ENCODE measurements around the gene PPP6R1. TPM values are rescaled to one million over a fixed set of nuclear protein-coding genes. Genes with fewer than 3 reads are reported as not detected.
A peak's percentile ranks its signal among the peaks of the same experiment; 100 is the strongest.

The PPP6R1 gene
- total and polyA plus RNA-seq, 7 experiments from 2014 or later: 39.3 to 223 (median 156) TPM

DNA sequence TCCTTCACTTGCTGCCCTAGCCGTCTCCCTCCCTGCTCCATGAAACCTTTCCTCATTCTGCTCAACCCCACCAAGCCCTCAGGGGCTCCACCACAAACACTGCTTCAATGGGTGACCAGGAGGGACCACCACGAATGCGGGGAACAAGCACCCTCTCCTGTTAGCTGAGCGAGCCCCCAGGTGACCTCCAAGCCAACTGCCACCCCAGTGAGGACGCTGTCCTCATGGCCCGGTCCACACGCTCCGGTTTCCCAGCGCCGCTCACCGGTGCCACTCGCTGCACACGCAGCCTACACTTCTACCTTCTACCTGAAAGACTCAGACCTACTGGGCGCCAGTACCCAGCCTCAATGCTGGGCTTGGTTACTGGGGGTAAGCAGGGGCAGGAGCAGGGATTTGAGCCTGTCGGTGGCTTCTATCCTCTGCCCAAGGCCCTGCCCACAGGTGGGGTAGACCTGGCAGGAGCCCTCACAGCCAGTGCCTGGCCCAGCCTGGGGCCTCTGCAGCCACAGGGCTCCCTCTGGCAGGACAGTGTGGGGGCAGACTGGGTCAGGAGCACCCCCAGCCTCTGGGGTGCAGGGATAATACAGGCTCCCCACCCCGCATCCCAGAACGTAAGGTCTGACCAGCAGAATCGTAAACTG, 29.6 kb downstream of the PPP6R1 start:
- ATAC-seq (no peak), DNase-seq (no peak)
- intact Hi-C loops (cut with micrococcal nuclease): no loop called here
- Mint-ChIP-seq H3K9me3 (no peaks in the 10 kb centered on the region), H3K36me3 (peaks cover 0 to 31% (median 12%) of the 10 kb centered on the region in 5 donors), H3K4me3 (no peak overlapping the region), H3K27ac (peak overlapping the region in 1 of 9 donors; percentile 62), H3K27me3 (no peaks in the 10 kb centered on the region), H3K4me1 (peaks cover 0 to 10% (median 5%) of the 10 kb centered on the region in 7 donors)
- Histone ChIP-seq H3K27me3 (ENCODE audit: control insufficient read depth in 2 of 2, insufficient read depth in 2 of 2, low read length in 2 of 2) (no peaks in the 10 kb centered on the region), H3K4me1 (ENCODE audit: control insufficient read depth in 2 of 2, insufficient read depth in 2 of 2, low read length in 2 of 2) (no peaks in the 10 kb centered on the region), H3K36me3 (ENCODE audit: control insufficient read depth in 2 of 3, insufficient read depth in 3 of 3, low read length in 3 of 3) (peaks cover 15 to 84% (median 34%) of the 10 kb centered on the region in 3 experiments), H3K9me3 (ENCODE audit: control insufficient read depth in 2 of 3, low read length in 3 of 3) (no peaks in the 10 kb centered on the region), H3K27ac (ENCODE audit: low read depth, low read length) (no peak overlapping the region), H3K4me3 (ENCODE audit: low read length) (no peak overlapping the region)
- ChIA-PET CTCF (no interaction called here), POLR2A (no interaction called here)

DNA sequence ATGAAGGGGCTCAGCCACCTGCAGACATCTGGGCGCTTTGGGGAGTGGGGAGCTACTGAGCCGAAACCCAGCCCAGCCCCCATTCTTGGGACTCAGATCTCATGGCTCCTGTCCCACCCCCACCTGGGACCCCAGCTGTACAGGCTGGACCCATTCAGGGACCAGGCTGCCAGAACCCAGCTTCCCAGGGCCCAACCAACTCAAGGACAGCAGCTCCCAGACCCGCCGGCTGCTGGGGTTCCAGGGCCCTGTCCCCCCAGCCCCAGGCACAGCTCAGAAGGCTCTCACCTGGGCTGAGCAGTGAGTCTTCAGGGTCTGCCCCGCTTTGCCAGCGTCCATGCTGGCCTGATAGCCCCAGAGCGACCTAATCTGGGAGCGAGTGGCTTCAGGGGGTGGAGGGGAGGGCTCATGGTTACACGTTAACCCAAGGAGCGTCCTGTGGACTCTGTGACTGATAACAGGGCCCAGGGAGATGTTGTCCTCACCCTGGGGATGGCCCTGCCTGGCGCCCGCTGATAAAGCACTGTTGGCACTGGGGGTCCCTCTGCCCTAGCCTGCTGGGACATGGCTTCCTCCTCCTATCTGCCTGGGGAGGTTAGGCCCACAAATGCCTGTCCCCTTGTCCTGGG, 30.3 kb downstream of the PPP6R1 start, which contains the start of gene TMEM86B:
TSS of gene TMEM86B (minus strand) at position 361 of the 629 bp plus-strand sequence. CDS start at position 339, 22 bp downstream.
- no peak within 1 kb of the TSS for H3K4me3 Mint-ChIP-seq
- H3K36me3 Mint-ChIP-seq: peaks cover 0 to 26% (median 9%) of the 10 kb centered on the region in 5 donors
- no peak for DNase-seq
- no peaks in the 10 kb centered on the region for H3K9me3 Mint-ChIP-seq
- Histone ChIP-seq H3K4me3 (ENCODE audit: low read length) (no peak within 1 kb of the TSS), H3K9me3 (ENCODE audit: control insufficient read depth in 2 of 3, low read length in 3 of 3) (no peaks in the 10 kb centered on the region), H3K27ac (ENCODE audit: low read depth, low read length) (no peak within 1 kb of the TSS), H3K36me3 (ENCODE audit: control insufficient read depth in 2 of 3, insufficient read depth in 3 of 3, low read length in 3 of 3) (peaks cover 12 to 83% (median 34%) of the 10 kb centered on the region in 3 experiments), H3K4me1 (ENCODE audit: control insufficient read depth in 2 of 2, insufficient read depth in 2 of 2, low read length in 2 of 2) (no peaks in the 10 kb centered on the region), H3K27me3 (ENCODE audit: control insufficient read depth in 2 of 2, insufficient read depth in 2 of 2, low read length in 2 of 2) (no peaks in the 10 kb centered on the region)
- ChIA-PET POLR2A (interaction anchor here (0.6 kb wide), 1 partner anchor 50 kb away, joined by 3 read pairs; no protein-coding TSS in a partner anchor), CTCF (no interaction called here)
- peaks cover 0 to 8% (median 5%) of the 10 kb centered on the region in 7 donors for H3K4me1 Mint-ChIP-seq
- intact Hi-C loops (cut with micrococcal nuclease): no loop called here
- peak within 1 kb of the TSS in 3 of 9 donors; percentile 21 to 63 (median 38) for H3K27ac Mint-ChIP-seq
- H3K27me3 Mint-ChIP-seq: no peaks in the 10 kb centered on the region
- no peak for ATAC-seq

DNA sequence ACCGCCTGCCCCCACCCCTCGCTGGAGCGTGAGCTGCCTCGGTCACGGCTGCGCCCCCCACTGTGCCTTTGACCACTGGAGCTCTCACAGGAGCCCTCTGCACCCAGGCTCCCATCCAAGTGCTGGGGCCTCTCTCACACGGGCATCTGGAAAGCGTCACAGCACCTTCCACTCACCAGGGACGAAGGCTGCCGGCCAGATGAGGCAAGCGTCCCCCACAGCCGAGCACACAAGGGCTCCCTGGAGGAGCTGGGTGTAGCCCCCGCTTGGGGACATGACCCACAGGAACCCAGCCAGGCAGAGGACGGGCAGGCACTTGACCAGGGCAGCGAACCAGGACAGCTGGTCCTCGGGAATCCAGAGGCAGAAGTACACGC, 30.8 kb downstream of the PPP6R1 start:
- ATAC-seq: no peak
- peaks cover 7 to 83% (median 30%) of the 10 kb centered on the region in 3 experiments for H3K36me3 ChIP-seq (ENCODE audit: control insufficient read depth in 2 of 3, insufficient read depth in 3 of 3, low read length in 3 of 3)
- no peak overlapping the region for H3K27ac ChIP-seq (ENCODE audit: low read depth, low read length)
- H3K36me3 Mint-ChIP-seq: peaks cover 0 to 21% (median 9%) of the 10 kb centered on the region in 5 donors
- no peaks in the 10 kb centered on the region for H3K27me3 Mint-ChIP-seq
- no peak overlapping the region for H3K4me3 Mint-ChIP-seq
- peak overlapping the region in 3 of 9 donors; percentile 21 to 63 (median 38) for H3K27ac Mint-ChIP-seq
- H3K9me3 Mint-ChIP-seq: no peaks in the 10 kb centered on the region
- H3K27me3 ChIP-seq (ENCODE audit: control insufficient read depth in 2 of 2, insufficient read depth in 2 of 2, low read length in 2 of 2): no peaks in the 10 kb centered on the region
- H3K4me1 ChIP-seq (ENCODE audit: control insufficient read depth in 2 of 2, insufficient read depth in 2 of 2, low read length in 2 of 2): no peaks in the 10 kb centered on the region
- no peak overlapping the region for H3K4me3 ChIP-seq (ENCODE audit: low read length)
- peaks cover 0 to 8% (median 3%) of the 10 kb centered on the region in 7 donors for H3K4me1 Mint-ChIP-seq
- ChIA-PET POLR2A (interaction anchor here (1.8 kb wide), 1 partner anchor 26 kb away, joined by 9 read pairs; no protein-coding TSS in a partner anchor), CTCF (no interaction called here)
- H3K9me3 ChIP-seq (ENCODE audit: control insufficient read depth in 2 of 3, low read length in 3 of 3): no peaks in the 10 kb centered on the region
- no peak for DNase-seq
- intact Hi-C loops (cut with micrococcal nuclease): no loop called here

DNA sequence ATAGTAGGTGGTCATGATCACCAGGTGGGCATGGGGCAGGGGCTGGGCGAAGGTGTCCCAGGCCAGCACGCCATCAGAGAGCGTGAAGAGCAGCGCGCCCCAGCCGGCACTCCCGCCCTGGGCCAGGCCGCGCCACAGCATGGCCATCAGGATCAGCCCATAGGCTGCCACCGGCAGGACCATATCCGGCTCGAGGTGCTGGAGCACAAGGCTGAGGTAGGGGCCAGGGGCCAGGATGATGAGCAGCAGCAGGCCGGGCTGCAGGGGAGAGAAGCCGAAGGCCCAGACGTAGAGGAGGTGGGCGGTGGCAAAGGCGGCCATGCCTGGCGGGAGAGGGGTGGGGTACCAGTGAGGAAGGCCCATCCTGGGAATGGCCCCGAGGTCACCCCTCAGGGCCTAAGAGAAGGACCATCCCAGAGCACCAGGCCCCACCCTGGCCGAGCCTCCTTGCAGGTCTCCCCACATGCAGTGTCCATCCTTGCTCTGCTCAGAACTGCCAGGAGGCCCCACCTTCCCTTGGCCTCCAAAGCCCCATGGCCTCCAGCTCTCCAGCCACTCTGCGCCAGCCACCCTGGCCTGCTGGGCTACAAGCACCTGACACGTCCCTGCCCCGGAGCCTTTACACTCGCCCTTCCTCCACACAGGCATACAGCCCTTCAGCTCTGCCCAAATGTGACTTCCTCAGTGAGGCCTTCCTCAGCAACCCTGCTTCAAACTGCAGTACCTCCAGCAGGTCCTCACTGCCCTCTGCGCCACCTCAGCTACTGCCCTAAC, 31.4 kb downstream of the PPP6R1 start:
- H3K36me3 ChIP-seq (ENCODE audit: control insufficient read depth in 2 of 3, insufficient read depth in 3 of 3, low read length in 3 of 3): peaks cover 1 to 77% (median 25%) of the 10 kb centered on the region in 3 experiments
- peak; percentile 11 for ATAC-seq
- no peak overlapping the region for H3K4me3 Mint-ChIP-seq
- H3K4me1 Mint-ChIP-seq: peaks cover 0 to 6% (median 3%) of the 10 kb centered on the region in 7 donors
- H3K9me3 ChIP-seq (ENCODE audit: control insufficient read depth in 2 of 3, low read length in 3 of 3): no peaks in the 10 kb centered on the region
- ChIA-PET POLR2A (interaction anchor here (1.8 kb wide), 1 partner anchor 27 kb away, joined by 9 read pairs; no protein-coding TSS in a partner anchor), CTCF (interaction anchor here (0.6 kb wide), 1 partner anchor 87 kb away, joined by 3 read pairs; no protein-coding TSS in a partner anchor)
- no peak overlapping the region for H3K27ac ChIP-seq (ENCODE audit: low read depth, low read length)
- no peaks in the 10 kb centered on the region for H3K4me1 ChIP-seq (ENCODE audit: control insufficient read depth in 2 of 2, insufficient read depth in 2 of 2, low read length in 2 of 2)
- H3K27me3 ChIP-seq (ENCODE audit: control insufficient read depth in 2 of 2, insufficient read depth in 2 of 2, low read length in 2 of 2): no peaks in the 10 kb centered on the region
- H3K4me3 ChIP-seq (ENCODE audit: low read length): no peak overlapping the region
- H3K27ac Mint-ChIP-seq: peak overlapping the region in 3 of 9 donors; percentile 21 to 63 (median 29)
- H3K9me3 Mint-ChIP-seq: no peaks in the 10 kb centered on the region
- H3K27me3 Mint-ChIP-seq: no peaks in the 10 kb centered on the region
- intact Hi-C loops (cut with micrococcal nuclease): no loop called here
- DNase-seq: no peak
- peaks cover 0 to 18% (median 9%) of the 10 kb centered on the region in 5 donors for H3K36me3 Mint-ChIP-seq

DNA sequence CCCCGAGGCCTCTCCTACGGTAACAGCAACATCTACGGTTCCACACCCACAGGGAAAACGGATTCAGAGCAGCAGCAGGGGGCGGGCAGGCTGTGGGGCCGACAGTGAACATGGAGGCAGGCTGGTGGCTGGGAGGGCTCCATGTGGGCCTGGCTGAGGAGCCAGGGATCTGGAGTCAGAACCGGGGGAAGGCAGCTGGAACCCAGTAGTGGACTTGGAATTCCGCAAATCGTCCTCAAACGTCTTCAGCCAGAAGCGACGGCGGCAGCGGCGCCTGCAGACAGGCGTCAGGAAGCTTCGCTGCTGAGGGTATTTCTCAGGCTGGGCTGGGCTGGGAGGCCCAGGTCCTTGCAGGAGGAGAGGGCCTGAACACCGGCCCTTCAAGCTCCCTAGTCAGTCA, 32.0 kb downstream of the PPP6R1 start:
- Histone ChIP-seq H3K4me1 (ENCODE audit: control insufficient read depth in 2 of 2, insufficient read depth in 2 of 2, low read length in 2 of 2) (no peaks in the 10 kb centered on the region), H3K27ac (ENCODE audit: low read depth, low read length) (no peak overlapping the region), H3K27me3 (ENCODE audit: control insufficient read depth in 2 of 2, insufficient read depth in 2 of 2, low read length in 2 of 2) (no peaks in the 10 kb centered on the region), H3K9me3 (ENCODE audit: control insufficient read depth in 2 of 3, low read length in 3 of 3) (no peaks in the 10 kb centered on the region), H3K36me3 (ENCODE audit: control insufficient read depth in 2 of 3, insufficient read depth in 3 of 3, low read length in 3 of 3) (peaks cover 0 to 71% (median 18%) of the 10 kb centered on the region in 3 experiments), H3K4me3 (ENCODE audit: low read length) (no peak overlapping the region)
- ChIA-PET CTCF (interaction anchor here (0.6 kb wide), 1 partner anchor 86 kb away, joined by 3 read pairs; no protein-coding TSS in a partner anchor), POLR2A (interaction anchor here (1.8 kb wide), 1 partner anchor 28 kb away, joined by 9 read pairs; no protein-coding TSS in a partner anchor)
- Mint-ChIP-seq H3K27me3 (no peaks in the 10 kb centered on the region), H3K27ac (no peak overlapping the region), H3K9me3 (no peaks in the 10 kb centered on the region), H3K4me1 (peaks cover 0 to 6% (median 3%) of the 10 kb centered on the region in 7 donors), H3K36me3 (peaks cover 0 to 15% (median 9%) of the 10 kb centered on the region in 5 donors), H3K4me3 (no peak overlapping the region)
- ATAC-seq (no peak), DNase-seq (no peak)
- intact Hi-C loops (cut with micrococcal nuclease): no loop called here

DNA sequence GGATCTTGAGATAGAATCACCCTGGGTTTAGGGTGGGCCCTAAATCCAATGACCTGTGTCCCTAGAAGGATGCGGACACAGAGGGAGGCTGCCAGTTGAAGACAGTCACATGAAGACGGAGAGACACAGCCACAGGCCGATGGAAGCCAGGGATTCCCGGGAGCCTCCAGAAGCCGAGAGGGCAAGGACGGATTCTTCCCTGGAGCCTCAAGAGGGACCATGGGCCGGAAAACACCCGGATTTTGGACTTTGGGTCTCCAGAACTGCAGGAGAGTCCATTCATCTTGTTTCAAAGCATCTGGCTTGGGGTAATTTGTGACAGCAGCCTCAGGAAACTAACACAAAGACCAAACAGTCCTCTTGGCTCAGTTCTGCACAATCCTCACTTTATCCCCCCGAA, 32.5 kb downstream of the PPP6R1 start:
- Mint-ChIP-seq H3K4me3 (no peak overlapping the region), H3K27ac (peak overlapping the region in 1 of 9 donors; percentile 47), H3K36me3 (peaks cover 0 to 17% (median 13%) of the 10 kb centered on the region in 5 donors), H3K4me1 (peaks cover 0 to 6% (median 3%) of the 10 kb centered on the region in 7 donors), H3K27me3 (no peaks in the 10 kb centered on the region), H3K9me3 (peaks cover 0 to 3% (median 0%) of the 10 kb centered on the region in 11 donors)
- CTCF ChIA-PET: no interaction called here
- Histone ChIP-seq H3K4me3 (ENCODE audit: low read length) (no peak overlapping the region), H3K9me3 (ENCODE audit: control insufficient read depth in 2 of 3, low read length in 3 of 3) (no peaks in the 10 kb centered on the region), H3K27me3 (ENCODE audit: control insufficient read depth in 2 of 2, insufficient read depth in 2 of 2, low read length in 2 of 2) (no peaks in the 10 kb centered on the region), H3K4me1 (ENCODE audit: control insufficient read depth in 2 of 2, insufficient read depth in 2 of 2, low read length in 2 of 2) (no peaks in the 10 kb centered on the region), H3K27ac (ENCODE audit: low read depth, low read length) (no peak overlapping the region), H3K36me3 (ENCODE audit: control insufficient read depth in 2 of 3, insufficient read depth in 3 of 3, low read length in 3 of 3) (peaks cover 0 to 66% (median 13%) of the 10 kb centered on the region in 3 experiments)
- intact Hi-C loops (cut with micrococcal nuclease): no loop called here
- ATAC-seq (no peak), DNase-seq (no peak)
- POLR2A ChIA-PET: interaction anchor here (1.8 kb wide), 1 partner anchor 28 kb away, joined by 9 read pairs; no protein-coding TSS in a partner anchor

All from naive thymus-derived CD4-positive, alpha-beta T cell (primary cell).